ENCODE measurements around the gene HSPB6. TPM values are rescaled to one million over a fixed set of nuclear protein-coding genes. Genes with fewer than 3 reads are reported as not detected.
A peak's percentile ranks its signal among the peaks of the same experiment; 100 is the strongest.

HSPB6 gene
- total RNA-seq, 1 experiment from 2014 or later = not detected

GRCh38 chr19:35787227-35787799 lies 30.5 kb upstream of the HSPB6 start:
- in situ Hi-C loops (cut with HindIII; ENCODE audit: low sequenced_read_pairs) = no loop called here

GRCh38 chr19:35786299-35787160 lies 29.7 kb upstream of the HSPB6 start:
- DNase-seq (ENCODE audit: low spot score) = no peak
- in situ Hi-C loops (cut with HindIII; ENCODE audit: low sequenced_read_pairs) = no loop called here

More at GRCh38 chr19:35787227-35787799, 30.5 kb upstream of the HSPB6 start:
- no peak for DNase-seq (ENCODE audit: low spot score)

GRCh38 chr19:35785339-35785627 lies 28.5 kb upstream of the HSPB6 start:
- DNase-seq (ENCODE audit: low spot score) = no peak
- in situ Hi-C loops (cut with HindIII; ENCODE audit: low sequenced_read_pairs) = no loop called here

- in situ Hi-C loops (cut with HindIII; ENCODE audit: low sequenced_read_pairs) = no loop called here
- no peak for DNase-seq (ENCODE audit: low spot score)
Measured at GRCh38 chr19:35784503-35785338, 27.9 kb upstream of the HSPB6 start.

GRCh38 chr19:35783469-35784434 lies 26.9 kb upstream of the HSPB6 start:
- in situ Hi-C loops (cut with HindIII; ENCODE audit: low sequenced_read_pairs) = no loop called here
- no peak for DNase-seq (ENCODE audit: low spot score)

GRCh38 chr19:35782589-35782988 lies 25.8 kb upstream of the HSPB6 start:
- no peak for DNase-seq (ENCODE audit: low spot score)
- in situ Hi-C loops (cut with HindIII; ENCODE audit: low sequenced_read_pairs) = no loop called here

GRCh38 chr19:35781650-35782049 lies 24.8 kb upstream of the HSPB6 start:
- no peak for DNase-seq (ENCODE audit: low spot score)
- in situ Hi-C loops (cut with HindIII; ENCODE audit: low sequenced_read_pairs) = no loop called here

- no peak for DNase-seq (ENCODE audit: low spot score)
Measured at GRCh38 chr19:35780717-35781116, 23.9 kb upstream of the HSPB6 start.

GRCh38 chr19:35780058-35780457 lies 23.2 kb upstream of the HSPB6 start:
- in situ Hi-C loops (cut with HindIII; ENCODE audit: low sequenced_read_pairs) = no loop called here
- DNase-seq (ENCODE audit: low spot score) = no peak

More at GRCh38 chr19:35780717-35781116, 23.9 kb upstream of the HSPB6 start:
- in situ Hi-C loops (cut with HindIII; ENCODE audit: low sequenced_read_pairs) = no loop called here

- DNase-seq (ENCODE audit: low spot score) = no peak
- in situ Hi-C loops (cut with HindIII; ENCODE audit: low sequenced_read_pairs) = no loop called here
Measured at GRCh38 chr19:35779033-35779432, 22.2 kb upstream of the HSPB6 start.

GRCh38 chr19:35777961-35778360 lies 21.1 kb upstream of the HSPB6 start:
- in situ Hi-C loops (cut with HindIII; ENCODE audit: low sequenced_read_pairs) = no loop called here
- no peak for DNase-seq (ENCODE audit: low spot score)

- no peak for DNase-seq (ENCODE audit: low spot score)
- in situ Hi-C loops (cut with HindIII; ENCODE audit: low sequenced_read_pairs) = no loop called here
Measured at GRCh38 chr19:35777086-35777841, 20.4 kb upstream of the HSPB6 start.

- DNase-seq (ENCODE audit: low spot score) = peak; percentile 18
- in situ Hi-C loops (cut with HindIII; ENCODE audit: low sequenced_read_pairs) = no loop called here
Measured at GRCh38 chr19:35776102-35776788, 19.4 kb upstream of the HSPB6 start.

GRCh38 chr19:35775298-35776101 lies 18.7 kb upstream of the HSPB6 start, which contains the start of gene ARHGAP33:
TSS of gene ARHGAP33 (plus strand) at chr19:35775564. CDS start at chr19:35775659, 95 bp downstream.
- in situ Hi-C loops (cut with HindIII; ENCODE audit: low sequenced_read_pairs) = no loop called here
- peak; percentile 99 for DNase-seq (ENCODE audit: low spot score)

GRCh38 chr19:35775046-35775297 lies 18.1 kb upstream of the HSPB6 start:
- in situ Hi-C loops (cut with HindIII; ENCODE audit: low sequenced_read_pairs) = no loop called here
- no peak for DNase-seq (ENCODE audit: low spot score)

- in situ Hi-C loops (cut with HindIII; ENCODE audit: low sequenced_read_pairs) = no loop called here
- peak; percentile 25 for DNase-seq (ENCODE audit: low spot score)
Measured at GRCh38 chr19:35774274-35775045, 17.6 kb upstream of the HSPB6 start.

All from G401 (cell line).